Fibroblast of lung (primary cell): Measurements from ENCODE around the gene IGDCC3. TPM values are rescaled to one million over a fixed set of nuclear protein-coding genes. Genes with fewer than 3 reads are reported as not detected.

ENCODE experiments used
- DNase-seq, 2 donors: peaks; one replicate each; pipeline versions ENCODE4 v3.0.0 to v3.0.0-alpha.2; 2010; ENCODE audit warnings: low read depth in 2 of 2
- H2AFZ ChIP-seq: 2 replicates; pipeline ENCODE4 v1.5.1; 2012; ENCODE audit warnings: low read length, control low read depth, inconsistent platforms
- H3K27ac ChIP-seq: 2 replicates; pipeline ENCODE4 v1.5.1; 2011; ENCODE audit warnings: low read length, control low read depth; ENCODE audit not compliant: insufficient read depth
- H3K27me3 ChIP-seq: 2 replicates; pipeline ENCODE4 v1.5.1; 2011; ENCODE audit warnings: mild to moderate bottlenecking, low read length; ENCODE audit not compliant: control insufficient read depth, insufficient read depth
- H3K36me3 ChIP-seq: 2 replicates; pipeline ENCODE4 v1.5.1; 2011; ENCODE audit warnings: low read length; ENCODE audit not compliant: control insufficient read depth, insufficient read depth
- H3K4me1 ChIP-seq: 2 replicates; pipeline ENCODE4 v1.5.1; 2011; ENCODE audit warnings: low read length; ENCODE audit not compliant: control insufficient read depth, insufficient read depth; ENCODE audit errors: extremely low read depth
- H3K4me2 ChIP-seq: 2 replicates; pipeline ENCODE4 v1.5.1; 2011; ENCODE audit warnings: low read length, control low read depth; ENCODE audit not compliant: insufficient read depth; ENCODE audit errors: extremely low read depth
- H3K4me3 ChIP-seq, 4 experiments: fragments of 200-600 bp in 1 of 4; sonication (generic) in 1 of 4; replicated peaks in 1 of 4; 2 replicates each; pipeline ENCODE4 v1.5.1; 2011 to 2016; ENCODE audit warnings: low read length in 4 of 4, low read depth in 3 of 4, mild to moderate bottlenecking in 3 of 4, control low read depth in 2 of 4, inconsistent platforms in 1 of 4, mixed read lengths in 1 of 4; ENCODE audit not compliant: insufficient read depth in 1 of 4; ENCODE audit errors: control extremely low read depth in 1 of 4
- H3K79me2 ChIP-seq: 2 replicates; pipeline ENCODE4 v1.5.1; 2012; ENCODE audit warnings: mild to moderate bottlenecking, low read length, inconsistent platforms; ENCODE audit not compliant: control insufficient read depth, insufficient read depth
- H3K9ac ChIP-seq: 2 replicates; pipeline ENCODE4 v1.5.1; 2011; ENCODE audit warnings: mild to moderate bottlenecking, low read length, control low read depth; ENCODE audit not compliant: insufficient read depth
- H3K9me3 ChIP-seq: 2 replicates; pipeline ENCODE4 v1.5.1; 2012; ENCODE audit warnings: low read depth, low read length; ENCODE audit not compliant: control insufficient read depth, insufficient read depth
- H4K20me1 ChIP-seq: 2 replicates; pipeline ENCODE4 v1.5.1; 2011; ENCODE audit warnings: low read length; ENCODE audit not compliant: control insufficient read depth, insufficient read depth; ENCODE audit errors: extremely low read depth
- CTCF ChIP-seq, 2 donors: IDR thresholded peaks in 1 of 2; conservative IDR thresholded peaks in 1 of 2; 1 replicate in 1 of 2; 2 replicates in 1 of 2; pipeline ENCODE4 v1.5.1; 2011 to 2012; ENCODE audit warnings: low read length in 2 of 2, control low read depth in 1 of 2, inconsistent platforms in 1 of 2, low read depth in 1 of 2, mild to moderate bottlenecking in 1 of 2
- EZH2 ChIP-seq: IDR thresholded peaks from 2 replicates; pipeline ENCODE4 v1.5.1; 2012; ENCODE audit warnings: low read length, control low read depth, mild to moderate bottlenecking; ENCODE audit errors: missing control alignments
- polyA plus RNA-seq, 2 donors: library from polyadenylated mRNA; depleted of rRNA in 1 of 2; stranded (reverse) in 1 of 2; unstranded in 1 of 2; fragments of >200 nt; gene quantifications; 2 replicates each; pipeline ENCODE4 v1.2.1, GENCODE V29; 2011 to 2012; ENCODE audit warnings: missing spikeins in 1 of 2
- total RNA-seq: library from RNA; depleted of rRNA; stranded (reverse); fragments of >200 nt; gene quantifications from 2 replicates; pipeline ENCODE4 v1.2.1, GENCODE V29; 2014

Gene IGDCC3
- total and polyA plus RNA-seq, 2 donors (not counting 1 experiment from before 2014, with no cell fraction given), result 0.15 TPM; not detected in 1

GRCh38 chr15:65362491-65362890 lies 15.3 kb downstream of the IGDCC3 start:
- no peak overlapping the region for H3K27ac ChIP-seq
- no peak for DNase-seq
- H3K27me3 ChIP-seq, result peaks cover 16% of the 10 kb centered on the region
- no peaks in the 10 kb centered on the region for H3K9me3 ChIP-seq
- H4K20me1 ChIP-seq, result no peaks in the 10 kb centered on the region
- TF ChIP-seq CTCF (conservative IDR thresholded peaks at IDR 0.05 in 1 of 2, IDR thresholded peaks at IDR 0.05 in 1 of 2; ENCODE audit: low read depth in 1 of 2, low read length in 2 of 2) (no peak), EZH2 (no peak)
- no peak overlapping the region for H3K9ac ChIP-seq
- no peaks in the 10 kb centered on the region for H3K79me2 ChIP-seq
- no peaks in the 10 kb centered on the region for H3K36me3 ChIP-seq
- H3K4me1 ChIP-seq, result no peaks in the 10 kb centered on the region
- no peak overlapping the region for H3K4me3 ChIP-seq
- no peak overlapping the region for H3K4me2 ChIP-seq
- no peak overlapping the region for H2AFZ ChIP-seq

GRCh38 chr15:65361708-65362459 lies 15.9 kb downstream of the IGDCC3 start:
- no peak overlapping the region for H2AFZ ChIP-seq
- no peaks in the 10 kb centered on the region for H4K20me1 ChIP-seq
- H3K9me3 ChIP-seq, result no peaks in the 10 kb centered on the region
- no peak overlapping the region for H3K9ac ChIP-seq
- H3K4me3 ChIP-seq, result no peak overlapping the region
- no peaks in the 10 kb centered on the region for H3K36me3 ChIP-seq
- H3K27me3 ChIP-seq, result peaks cover 20% of the 10 kb centered on the region
- no peak for DNase-seq
- no peak overlapping the region for H3K27ac ChIP-seq
- no peaks in the 10 kb centered on the region for H3K79me2 ChIP-seq
- no peak for TF ChIP-seq EZH2
- no peak for TF ChIP-seq CTCF (conservative IDR thresholded peaks at IDR 0.05 in 1 of 2, IDR thresholded peaks at IDR 0.05 in 1 of 2; ENCODE audit: low read depth in 1 of 2, low read length in 2 of 2)
- H3K4me1 ChIP-seq, result no peaks in the 10 kb centered on the region
- H3K4me2 ChIP-seq, result no peak overlapping the region

GRCh38 chr15:65360506-65360905 lies 17.3 kb downstream of the IGDCC3 start:
- Histone ChIP-seq H2AFZ (no peak overlapping the region), H3K36me3 (no peaks in the 10 kb centered on the region), H3K4me2 (no peak overlapping the region), H3K4me3 (no peak overlapping the region), H3K4me1 (no peaks in the 10 kb centered on the region), H3K27me3 (peaks cover 28% of the 10 kb centered on the region), H3K9me3 (no peaks in the 10 kb centered on the region), H3K79me2 (no peaks in the 10 kb centered on the region), H4K20me1 (no peaks in the 10 kb centered on the region), H3K27ac (no peak overlapping the region), H3K9ac (no peak overlapping the region)
- DNase-seq, result no peak
- TF ChIP-seq EZH2 (no peak), CTCF (conservative IDR thresholded peaks at IDR 0.05 in 1 of 2, IDR thresholded peaks at IDR 0.05 in 1 of 2; ENCODE audit: low read depth in 1 of 2, low read length in 2 of 2) (no peak)
